ENCODE results near the gene ATG101. TPM values are rescaled to one million over a fixed set of nuclear protein-coding genes. Genes with fewer than 3 reads are reported as not detected.
A peak's percentile ranks its signal among the peaks of the same experiment; 100 is the strongest.

Gene ATG101
- total RNA-seq: 44.6 and 45.9 TPM in 2 replicates

- Mint-ChIP-seq H3K4me1 (ENCODE audit: low read depth) (peaks cover 43% of the 10 kb centered on the region), H3K9me3 (no peaks in the 10 kb centered on the region), H3K27me3 (ENCODE audit: low read depth) (peaks cover 1% of the 10 kb centered on the region), H3K4me3 (ENCODE audit: low read depth) (peak within 1 kb of the TSS; percentile 95), H3K36me3 (ENCODE audit: low read depth) (peaks cover 34% of the 10 kb centered on the region), H3K27ac (peak within 1 kb of the TSS; percentile 98)
- intact Hi-C loops (cut with micrococcal nuclease): loop anchor here (1.0 kb wide), 3 partner anchors 18 to 44 kb away; partner anchors contain the start of gene NR4A1
- peak; percentile 84 for DNase-seq (ENCODE audit: low spot score)
Measured at GRCh38 chr12:52069327-52070184, at the start of gene ATG101. TSS of gene ATG101 (plus strand) at chr12:52069978. CDS start at chr12:52073651, 3,673 bp downstream.

- H3K36me3 Mint-ChIP-seq (ENCODE audit: low read depth): no peaks in the 10 kb centered on the region
- peaks cover 5% of the 10 kb centered on the region for H3K27me3 Mint-ChIP-seq (ENCODE audit: low read depth)
- no peak overlapping the region for H3K27ac Mint-ChIP-seq
- H3K4me1 Mint-ChIP-seq (ENCODE audit: low read depth): peaks cover 32% of the 10 kb centered on the region
- H3K9me3 Mint-ChIP-seq: no peaks in the 10 kb centered on the region
- intact Hi-C loops (cut with micrococcal nuclease): loop anchor here (5.0 kb wide), 1 partner anchor 48 kb away; no protein-coding TSS in a partner anchor
- H3K4me3 Mint-ChIP-seq (ENCODE audit: low read depth): no peak overlapping the region
- DNase-seq (ENCODE audit: low spot score): peak; percentile 37
Measured at GRCh38 chr12:52020539-52021336, 49.0 kb upstream of the ATG101 start.

GRCh38 chr12:52022841-52023181 lies 47.0 kb upstream of the ATG101 start:
- intact Hi-C loops (cut with micrococcal nuclease): loop anchor here (1.0 to 5.0 kb wide), 3 partner anchors 16 to 51 kb away; no protein-coding TSS in a partner anchor
- H3K27me3 Mint-ChIP-seq (ENCODE audit: low read depth): peaks cover 3% of the 10 kb centered on the region
- H3K9me3 Mint-ChIP-seq: no peaks in the 10 kb centered on the region
- H3K27ac Mint-ChIP-seq: no peak overlapping the region
- DNase-seq (ENCODE audit: low spot score): no peak
- peak overlapping the region; percentile 87 for H3K4me3 Mint-ChIP-seq (ENCODE audit: low read depth)
- H3K36me3 Mint-ChIP-seq (ENCODE audit: low read depth): no peaks in the 10 kb centered on the region
- H3K4me1 Mint-ChIP-seq (ENCODE audit: low read depth): peaks cover 39% of the 10 kb centered on the region

GRCh38 chr12:52023182-52023975 lies 46.4 kb upstream of the ATG101 start:
- H3K27ac Mint-ChIP-seq: peak overlapping the region; percentile 98
- peak overlapping the region; percentile 87 for H3K4me3 Mint-ChIP-seq (ENCODE audit: low read depth)
- H3K9me3 Mint-ChIP-seq: no peaks in the 10 kb centered on the region
- intact Hi-C loops (cut with micrococcal nuclease): loop anchor here (1.0 to 5.0 kb wide), 3 partner anchors 16 to 51 kb away; no protein-coding TSS in a partner anchor
- peak; percentile 88 for DNase-seq (ENCODE audit: low spot score)
- H3K27me3 Mint-ChIP-seq (ENCODE audit: low read depth): peaks cover 3% of the 10 kb centered on the region
- H3K4me1 Mint-ChIP-seq (ENCODE audit: low read depth): peaks cover 39% of the 10 kb centered on the region
- H3K36me3 Mint-ChIP-seq (ENCODE audit: low read depth): no peaks in the 10 kb centered on the region

- H3K4me3 Mint-ChIP-seq (ENCODE audit: low read depth): peak overlapping the region; percentile 87
- peaks cover 39% of the 10 kb centered on the region for H3K4me1 Mint-ChIP-seq (ENCODE audit: low read depth)
- no peak for DNase-seq (ENCODE audit: low spot score)
- H3K9me3 Mint-ChIP-seq: no peaks in the 10 kb centered on the region
- no peaks in the 10 kb centered on the region for H3K36me3 Mint-ChIP-seq (ENCODE audit: low read depth)
- H3K27ac Mint-ChIP-seq: peak overlapping the region; percentile 98
- intact Hi-C loops (cut with micrococcal nuclease): loop anchor here (1.0 to 5.0 kb wide), 3 partner anchors 17 to 52 kb away; no protein-coding TSS in a partner anchor
- peaks cover 3% of the 10 kb centered on the region for H3K27me3 Mint-ChIP-seq (ENCODE audit: low read depth)
Measured at GRCh38 chr12:52023976-52024688, 45.6 kb upstream of the ATG101 start.

- H3K36me3 Mint-ChIP-seq (ENCODE audit: low read depth): no peaks in the 10 kb centered on the region
- intact Hi-C loops (cut with micrococcal nuclease): loop anchor here (1.0 to 5.0 kb wide), 6 partner anchors 8 to 58 kb away; partner anchors contain the start of genes ATG101 and NR4A1
- H3K4me3 Mint-ChIP-seq (ENCODE audit: low read depth): peak overlapping the region; percentile 87
- peak; percentile 64 for DNase-seq (ENCODE audit: low spot score)
- H3K27ac Mint-ChIP-seq: peak overlapping the region; percentile 98
- peaks cover 3% of the 10 kb centered on the region for H3K27me3 Mint-ChIP-seq (ENCODE audit: low read depth)
- H3K9me3 Mint-ChIP-seq: no peaks in the 10 kb centered on the region
- H3K4me1 Mint-ChIP-seq (ENCODE audit: low read depth): peaks cover 39% of the 10 kb centered on the region
Measured at GRCh38 chr12:52024845-52025230, 44.9 kb upstream of the ATG101 start.

- Mint-ChIP-seq H3K4me1 (ENCODE audit: low read depth) (peaks cover 26% of the 10 kb centered on the region), H3K27me3 (ENCODE audit: low read depth) (no peaks in the 10 kb centered on the region), H3K36me3 (ENCODE audit: low read depth) (no peaks in the 10 kb centered on the region), H3K27ac (peak overlapping the region; percentile 98), H3K9me3 (no peaks in the 10 kb centered on the region), H3K4me3 (ENCODE audit: low read depth) (no peak overlapping the region)
- DNase-seq (ENCODE audit: low spot score): no peak
- intact Hi-C loops (cut with micrococcal nuclease): loop anchor here (1.0 kb wide), 1 partner anchor 94 kb away; no protein-coding TSS in a partner anchor
Measured at GRCh38 chr12:52026263-52026662, 43.5 kb upstream of the ATG101 start.

GRCh38 chr12:52027085-52027843 lies 42.5 kb upstream of the ATG101 start:
- H3K4me3 Mint-ChIP-seq (ENCODE audit: low read depth): no peak overlapping the region
- H3K36me3 Mint-ChIP-seq (ENCODE audit: low read depth): no peaks in the 10 kb centered on the region
- no peak for DNase-seq (ENCODE audit: low spot score)
- H3K27ac Mint-ChIP-seq: no peak overlapping the region
- intact Hi-C loops (cut with micrococcal nuclease): no loop called here
- no peaks in the 10 kb centered on the region for H3K9me3 Mint-ChIP-seq
- H3K27me3 Mint-ChIP-seq (ENCODE audit: low read depth): no peaks in the 10 kb centered on the region
- H3K4me1 Mint-ChIP-seq (ENCODE audit: low read depth): peaks cover 27% of the 10 kb centered on the region

- no peak for DNase-seq (ENCODE audit: low spot score)
- H3K4me1 Mint-ChIP-seq (ENCODE audit: low read depth): peaks cover 32% of the 10 kb centered on the region
- H3K9me3 Mint-ChIP-seq: no peaks in the 10 kb centered on the region
- intact Hi-C loops (cut with micrococcal nuclease): no loop called here
- H3K27me3 Mint-ChIP-seq (ENCODE audit: low read depth): no peaks in the 10 kb centered on the region
- no peaks in the 10 kb centered on the region for H3K36me3 Mint-ChIP-seq (ENCODE audit: low read depth)
- H3K27ac Mint-ChIP-seq: no peak overlapping the region
- no peak overlapping the region for H3K4me3 Mint-ChIP-seq (ENCODE audit: low read depth)
Measured at GRCh38 chr12:52029685-52030084, 40.1 kb upstream of the ATG101 start.

- peak overlapping the region; percentile 73 for H3K4me3 Mint-ChIP-seq (ENCODE audit: low read depth)
- no peak for DNase-seq (ENCODE audit: low spot score)
- peak overlapping the region; percentile 54 for H3K27ac Mint-ChIP-seq
- no peaks in the 10 kb centered on the region for H3K9me3 Mint-ChIP-seq
- peaks cover 33% of the 10 kb centered on the region for H3K4me1 Mint-ChIP-seq (ENCODE audit: low read depth)
- H3K36me3 Mint-ChIP-seq (ENCODE audit: low read depth): no peaks in the 10 kb centered on the region
- peaks cover 6% of the 10 kb centered on the region for H3K27me3 Mint-ChIP-seq (ENCODE audit: low read depth)
- intact Hi-C loops (cut with micrococcal nuclease): no loop called here
Measured at GRCh38 chr12:52032446-52032803, 37.4 kb upstream of the ATG101 start.

- Mint-ChIP-seq H3K9me3 (no peaks in the 10 kb centered on the region), H3K4me3 (ENCODE audit: low read depth) (peak overlapping the region; percentile 73), H3K36me3 (ENCODE audit: low read depth) (no peaks in the 10 kb centered on the region), H3K4me1 (ENCODE audit: low read depth) (peaks cover 34% of the 10 kb centered on the region), H3K27ac (peak overlapping the region; percentile 81), H3K27me3 (ENCODE audit: low read depth) (peaks cover 6% of the 10 kb centered on the region)
- peak; percentile 88 for DNase-seq (ENCODE audit: low spot score)
- intact Hi-C loops (cut with micrococcal nuclease): loop anchor here (1.0 kb wide), 2 partner anchors 8 to 18 kb away; partner anchors contain the start of gene NR4A1
Measured at GRCh38 chr12:52032804-52033445, 36.9 kb upstream of the ATG101 start.
